GM12875 (cell line): Measurements from ENCODE around the gene SEMA6D.
A peak's percentile ranks its signal among the peaks of the same experiment; 100 is the strongest.

Experiments used
- H3K4me3 ChIP-seq: one replicate; pipeline ENCODE4 v1.5.1; 2011; ENCODE audit warnings: low read depth, low read length, control low read depth
- TF ChIP-seq, protein P1 (sequence below): IDR thresholded peaks from 2 replicates; pipeline ENCODE4 v1.5.1; 2011; ENCODE audit warnings: low read depth, mild to moderate bottlenecking, control low read depth, inconsistent platforms, low read length, moderate library complexity, borderline replicate concordance; ENCODE audit not compliant: insufficient read depth

Gene SEMA6D, protein sequence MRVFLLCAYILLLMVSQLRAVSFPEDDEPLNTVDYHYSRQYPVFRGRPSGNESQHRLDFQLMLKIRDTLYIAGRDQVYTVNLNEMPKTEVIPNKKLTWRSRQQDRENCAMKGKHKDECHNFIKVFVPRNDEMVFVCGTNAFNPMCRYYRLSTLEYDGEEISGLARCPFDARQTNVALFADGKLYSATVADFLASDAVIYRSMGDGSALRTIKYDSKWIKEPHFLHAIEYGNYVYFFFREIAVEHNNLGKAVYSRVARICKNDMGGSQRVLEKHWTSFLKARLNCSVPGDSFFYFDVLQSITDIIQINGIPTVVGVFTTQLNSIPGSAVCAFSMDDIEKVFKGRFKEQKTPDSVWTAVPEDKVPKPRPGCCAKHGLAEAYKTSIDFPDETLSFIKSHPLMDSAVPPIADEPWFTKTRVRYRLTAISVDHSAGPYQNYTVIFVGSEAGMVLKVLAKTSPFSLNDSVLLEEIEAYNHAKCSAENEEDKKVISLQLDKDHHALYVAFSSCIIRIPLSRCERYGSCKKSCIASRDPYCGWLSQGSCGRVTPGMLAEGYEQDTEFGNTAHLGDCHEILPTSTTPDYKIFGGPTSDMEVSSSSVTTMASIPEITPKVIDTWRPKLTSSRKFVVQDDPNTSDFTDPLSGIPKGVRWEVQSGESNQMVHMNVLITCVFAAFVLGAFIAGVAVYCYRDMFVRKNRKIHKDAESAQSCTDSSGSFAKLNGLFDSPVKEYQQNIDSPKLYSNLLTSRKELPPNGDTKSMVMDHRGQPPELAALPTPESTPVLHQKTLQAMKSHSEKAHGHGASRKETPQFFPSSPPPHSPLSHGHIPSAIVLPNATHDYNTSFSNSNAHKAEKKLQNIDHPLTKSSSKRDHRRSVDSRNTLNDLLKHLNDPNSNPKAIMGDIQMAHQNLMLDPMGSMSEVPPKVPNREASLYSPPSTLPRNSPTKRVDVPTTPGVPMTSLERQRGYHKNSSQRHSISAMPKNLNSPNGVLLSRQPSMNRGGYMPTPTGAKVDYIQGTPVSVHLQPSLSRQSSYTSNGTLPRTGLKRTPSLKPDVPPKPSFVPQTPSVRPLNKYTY

DNA sequence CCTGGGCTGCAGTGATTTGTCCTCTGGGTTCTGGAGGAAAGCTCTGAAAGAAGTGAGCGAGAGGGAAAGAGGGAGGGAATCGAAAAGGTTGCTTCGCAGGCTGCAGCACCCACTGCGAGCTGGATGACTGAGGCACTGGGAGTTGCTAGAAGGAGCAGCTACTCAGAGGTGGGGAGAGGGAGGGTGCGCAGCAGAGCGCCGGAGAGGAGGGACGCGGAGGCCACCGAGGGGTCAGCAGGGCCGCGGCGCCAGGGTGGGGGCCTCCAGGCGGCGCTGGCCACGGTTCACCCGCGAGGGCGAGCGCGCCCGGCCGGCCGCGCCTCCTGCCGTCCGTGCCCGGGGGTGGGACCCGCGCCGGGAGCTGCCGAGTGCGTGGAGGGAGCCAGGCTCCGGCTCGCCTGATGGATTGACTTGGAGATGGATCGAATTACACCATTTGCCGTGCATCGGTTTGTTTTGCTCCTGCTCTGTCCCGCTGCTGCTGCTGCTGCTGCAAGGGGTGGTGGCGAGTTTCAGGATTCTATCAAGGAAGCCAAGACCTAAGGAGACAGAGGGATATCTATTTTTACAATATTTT, at the start of gene SEMA6D:
TSS of gene SEMA6D (plus strand) at position 470 of the 577 bp plus-strand sequence. CDS start 42,294 bp downstream, outside the sequence.
- H3K4me3 ChIP-seq, result no peak within 1 kb of the TSS
- TF ChIP-seq, protein P1, sequence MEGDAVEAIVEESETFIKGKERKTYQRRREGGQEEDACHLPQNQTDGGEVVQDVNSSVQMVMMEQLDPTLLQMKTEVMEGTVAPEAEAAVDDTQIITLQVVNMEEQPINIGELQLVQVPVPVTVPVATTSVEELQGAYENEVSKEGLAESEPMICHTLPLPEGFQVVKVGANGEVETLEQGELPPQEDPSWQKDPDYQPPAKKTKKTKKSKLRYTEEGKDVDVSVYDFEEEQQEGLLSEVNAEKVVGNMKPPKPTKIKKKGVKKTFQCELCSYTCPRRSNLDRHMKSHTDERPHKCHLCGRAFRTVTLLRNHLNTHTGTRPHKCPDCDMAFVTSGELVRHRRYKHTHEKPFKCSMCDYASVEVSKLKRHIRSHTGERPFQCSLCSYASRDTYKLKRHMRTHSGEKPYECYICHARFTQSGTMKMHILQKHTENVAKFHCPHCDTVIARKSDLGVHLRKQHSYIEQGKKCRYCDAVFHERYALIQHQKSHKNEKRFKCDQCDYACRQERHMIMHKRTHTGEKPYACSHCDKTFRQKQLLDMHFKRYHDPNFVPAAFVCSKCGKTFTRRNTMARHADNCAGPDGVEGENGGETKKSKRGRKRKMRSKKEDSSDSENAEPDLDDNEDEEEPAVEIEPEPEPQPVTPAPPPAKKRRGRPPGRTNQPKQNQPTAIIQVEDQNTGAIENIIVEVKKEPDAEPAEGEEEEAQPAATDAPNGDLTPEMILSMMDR, result 0 out of 2 replicates have a peak, but pooled peaks have one; percentile 11

DNA sequence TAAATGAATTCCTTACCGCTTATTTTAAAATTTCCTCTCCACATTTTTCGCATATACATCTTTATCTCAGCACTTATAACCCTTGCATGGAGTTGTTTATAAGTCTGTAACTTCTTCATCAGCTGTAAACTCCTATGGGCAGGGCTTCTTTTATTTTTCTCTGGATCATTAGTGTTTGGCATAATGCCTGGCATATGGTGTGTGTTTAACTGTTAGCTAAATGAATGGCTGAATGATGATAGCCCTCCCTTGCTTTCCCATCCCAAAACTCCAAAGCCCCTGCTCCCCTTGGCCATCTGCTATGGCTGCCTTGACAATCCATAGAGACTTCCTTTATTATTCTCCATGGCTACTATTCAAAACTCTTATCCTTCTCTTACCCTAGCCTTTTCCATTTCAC, 48.1 kb upstream of the SEMA6D start:
- TF ChIP-seq, protein P1, result no peak
- H3K4me3 ChIP-seq, result no peak overlapping the region

DNA sequence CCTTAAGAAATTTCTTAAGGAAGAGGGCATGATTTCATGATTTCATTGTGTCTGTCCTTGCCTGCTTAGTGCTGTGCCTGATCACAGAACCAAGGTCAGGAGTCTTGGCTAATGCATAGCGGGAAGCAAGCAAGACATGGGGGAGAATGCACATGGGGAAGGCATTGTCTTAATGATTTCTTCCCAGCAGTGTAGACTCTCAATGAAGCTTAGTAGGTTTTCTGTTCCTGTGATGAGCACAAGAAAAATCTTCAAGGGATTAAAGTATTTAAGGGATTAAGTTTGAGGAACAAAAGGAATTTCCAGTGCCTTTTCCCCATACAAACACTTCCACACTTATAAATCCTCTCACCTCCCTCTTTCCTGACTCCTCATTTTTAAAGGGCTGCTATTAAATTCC, 46.9 kb upstream of the SEMA6D start:
- no peak overlapping the region for H3K4me3 ChIP-seq
- TF ChIP-seq, protein P1, result no peak

DNA sequence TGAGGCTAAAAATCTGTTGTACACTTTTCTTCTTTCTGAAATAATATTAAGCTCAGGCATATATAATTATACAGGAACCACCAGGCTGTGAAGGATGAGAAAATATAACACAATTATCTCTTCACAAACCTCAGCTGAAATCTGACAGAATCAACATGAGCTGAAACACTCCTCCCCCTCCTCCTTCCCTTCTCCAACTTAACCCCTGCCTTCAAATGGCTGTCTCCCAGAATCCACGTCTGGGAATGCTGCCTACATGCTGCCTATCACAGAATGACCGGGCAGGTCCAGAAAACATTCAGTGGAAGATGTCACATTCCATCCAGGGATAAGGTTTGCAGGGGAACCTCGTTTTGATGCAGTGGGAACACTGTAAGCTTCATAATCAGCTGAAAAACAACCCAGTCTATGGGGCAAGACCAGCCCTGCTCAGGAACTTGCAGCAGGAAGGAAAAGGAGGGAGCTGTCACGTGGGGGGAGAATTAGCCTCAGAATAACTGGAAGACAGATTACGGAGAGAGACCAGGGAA, 44.0 kb upstream of the SEMA6D start:
- TF ChIP-seq, protein P1, result no peak
- no peak overlapping the region for H3K4me3 ChIP-seq

DNA sequence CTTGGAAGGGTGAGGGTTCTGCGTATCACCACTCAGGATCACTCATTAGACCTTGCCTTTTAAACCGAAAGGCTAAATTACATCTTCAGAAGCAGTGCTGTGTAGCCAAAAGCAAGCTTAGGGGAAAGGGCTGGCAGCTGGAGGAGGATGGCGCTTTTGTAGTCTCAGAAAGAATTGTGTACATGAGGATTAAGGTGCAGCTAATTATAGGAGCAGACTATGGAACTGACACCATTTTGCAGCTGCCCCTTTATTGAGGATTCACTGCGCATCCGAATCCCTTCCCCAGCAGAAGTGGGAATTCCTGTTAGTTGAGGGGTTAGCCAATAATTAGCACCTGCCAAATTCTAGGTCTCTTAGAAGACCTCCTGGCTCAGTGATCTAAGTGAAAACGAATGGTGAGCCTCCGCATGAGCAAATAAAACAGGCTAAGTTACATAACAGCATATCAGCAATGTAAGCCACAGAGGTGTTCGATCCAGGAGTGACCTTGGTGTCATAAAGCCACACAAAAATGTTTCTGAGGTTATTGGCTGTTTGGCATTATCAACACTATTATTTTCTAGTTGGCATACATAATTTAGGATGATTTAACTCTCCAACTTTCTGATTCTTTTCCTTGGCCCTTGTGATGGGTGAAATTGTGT, 42.6 kb upstream of the SEMA6D start:
- TF ChIP-seq, protein P1, result no peak
- no peak overlapping the region for H3K4me3 ChIP-seq

DNA sequence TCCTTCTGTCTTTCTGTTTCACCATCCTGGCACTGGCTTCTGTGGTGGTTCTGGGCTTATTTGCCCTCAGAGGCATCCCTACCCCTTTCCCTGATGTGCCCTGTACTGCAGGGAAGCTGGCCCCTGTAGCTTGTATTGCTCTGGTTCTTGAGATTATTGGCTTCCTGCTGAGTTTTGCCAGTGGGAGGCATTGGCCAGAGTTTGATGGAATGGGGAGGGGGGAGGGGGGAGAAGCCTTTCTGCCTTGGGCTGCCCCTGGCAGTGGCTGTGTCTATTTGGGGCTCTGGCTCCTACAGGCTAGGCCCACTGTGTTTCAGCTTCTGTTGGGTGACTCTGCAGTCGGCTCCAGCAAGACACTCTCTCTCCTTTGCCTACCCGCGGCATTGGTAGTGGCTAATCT, 41.6 kb upstream of the SEMA6D start:
- TF ChIP-seq, protein P1, result no peak
- no peak overlapping the region for H3K4me3 ChIP-seq
